H1 (cell line): ENCODE results near the gene DSCAM. TPM values are rescaled to one million over a fixed set of nuclear protein-coding genes. Genes with fewer than 3 reads are reported as not detected.

ENCODE experiments used
- CTCF ChIA-PET: fragments of 300-600 bp; sonication (Branson Sonifier 250); formaldehyde crosslinking; loops from one replicate; lab custom pipeline; 2021; ENCODE audit not compliant: partially characterized antibody; lab: Charles Lee
- POLR2A ChIA-PET: fragments of 300-600 bp; sonication (Branson Sonifier 250); formaldehyde crosslinking; loops from one replicate; lab custom pipeline; 2021; ENCODE audit warnings: inconsistent platforms; ENCODE audit not compliant: partially characterized antibody; lab: Charles Lee
- DNase-seq, 2 experiments: peaks; one replicate each; pipeline versions ENCODE4 v3.0.0 to v3.0.0-alpha.2; 2010 to 2022; ENCODE audit warnings: low spot score in 2 of 2, low read depth in 1 of 2, mixed read lengths in 1 of 2
- FAIRE-seq: peaks from 2 replicates; lab custom pipeline; 2011; peaks lifted over from hg19 to GRCh38; lab: Jason Lieb, UNC
- H2AFZ ChIP-seq: 2 replicates; pipeline ENCODE4 v1.8.1; 2012; ENCODE audit warnings: low read length, inconsistent platforms
- H2AK5ac ChIP-seq: 2 replicates; pipeline ENCODE4 v1.6.1; 2013; ENCODE audit warnings: low read depth, low read length
- H2BK120ac ChIP-seq: replicated peaks from 2 replicates; pipeline ENCODE3; 2013; ENCODE audit warnings: low read depth, low read length, inconsistent platforms
- H2BK12ac ChIP-seq: 2 replicates; pipeline ENCODE4 v1.6.1; 2013; ENCODE audit warnings: low read depth, low read length
- H2BK15ac ChIP-seq: 2 replicates; pipeline ENCODE4 v1.6.1; 2013; ENCODE audit warnings: low read length
- H2BK20ac ChIP-seq: 2 replicates; pipeline ENCODE4 v1.6.1; 2013; ENCODE audit warnings: low read length
- H2BK5ac ChIP-seq: 2 replicates; pipeline ENCODE4 v1.6.1; 2013; ENCODE audit warnings: low read depth, low read length
- H3K14ac ChIP-seq: 2 replicates; pipeline ENCODE4 v1.6.1; 2013; ENCODE audit warnings: inconsistent platforms; ENCODE audit not compliant: insufficient read length
- H3K18ac ChIP-seq: 2 replicates; pipeline ENCODE4 v1.6.1; 2013; ENCODE audit warnings: low read length; ENCODE audit errors: extremely low read depth
- H3K23ac ChIP-seq: 2 replicates; pipeline ENCODE4 v1.6.1; 2013; ENCODE audit warnings: inconsistent platforms; ENCODE audit not compliant: insufficient read length
- H3K23me2 ChIP-seq: 2 replicates; pipeline ENCODE4 v1.6.1; 2013; ENCODE audit warnings: low read depth, low read length
- H3K27ac ChIP-seq: 2 replicates; pipeline ENCODE4 v1.6.1; 2011; ENCODE audit warnings: low read depth, low read length, inconsistent platforms
- H3K27me3 ChIP-seq, 4 experiments: replicated peaks in 1 of 4; 1 replicate in 1 of 4; 2 replicates in 3 of 4; pipeline versions ENCODE4 v1.6.1 to v1.8.1; 2011 to 2013; ENCODE audit warnings: low read length in 3 of 4, mild to moderate bottlenecking in 3 of 4, inconsistent platforms in 2 of 4, mixed read lengths in 2 of 4, moderate library complexity in 1 of 4; ENCODE audit not compliant: control insufficient read depth in 3 of 4, insufficient read depth in 3 of 4; ENCODE audit errors: extremely low read depth in 1 of 4
- H3K36me3 ChIP-seq, 4 experiments: 2 replicates each; pipeline versions ENCODE4 v1.6.1 to v1.8.1; 2011 to 2013; ENCODE audit warnings: mild to moderate bottlenecking in 4 of 4, low read length in 3 of 4, moderate library complexity in 2 of 4, control low read depth in 1 of 4, inconsistent platforms in 1 of 4; ENCODE audit not compliant: insufficient read depth in 4 of 4, control insufficient read depth in 2 of 4
- H3K4ac ChIP-seq: replicated peaks from 2 replicates; pipeline ENCODE3; 2013; ENCODE audit warnings: low read length, low read depth, mixed read lengths, inconsistent platforms; ENCODE audit not compliant: insufficient read length
- H3K4me1 ChIP-seq, 4 experiments: replicated peaks in 1 of 4; 1 replicate in 1 of 4; 2 replicates in 3 of 4; pipeline versions ENCODE4 v1.6.1 to v1.8.1; 2011 to 2013; ENCODE audit warnings: low read length in 3 of 4, inconsistent platforms in 2 of 4, mixed read lengths in 1 of 4; ENCODE audit not compliant: insufficient read depth in 4 of 4, control insufficient read depth in 3 of 4
- H3K4me2 ChIP-seq, 2 experiments: 2 replicates each; pipeline versions ENCODE4 v1.6.1 to v1.8.1; 2011 to 2013; ENCODE audit warnings: low read depth in 2 of 2, low read length in 2 of 2, control low read depth in 1 of 2, inconsistent platforms in 1 of 2, mild to moderate bottlenecking in 1 of 2; ENCODE audit not compliant: insufficient read depth in 1 of 2
- H3K4me3 ChIP-seq, 4 experiments: fragments of 200-600, 300-600 bp in 1 of 4; sonication (generic), shearing (Covaris generic), sonication (Bioruptor Twin) in 1 of 4; 2 replicates each; pipeline versions ENCODE4 v1.5.1 to v1.8.1; 2011 to 2016; ENCODE audit warnings: low read length in 4 of 4, low read depth in 3 of 4, control low read depth in 2 of 4, inconsistent platforms in 2 of 4, mild to moderate bottlenecking in 2 of 4, mixed read lengths in 1 of 4, moderate library complexity in 1 of 4; ENCODE audit not compliant: insufficient read depth in 2 of 4; ENCODE audit errors: extremely low read depth in 1 of 4
- H3K56ac ChIP-seq: replicated peaks from 2 replicates; pipeline ENCODE3; 2013; ENCODE audit warnings: low read depth, mild to moderate bottlenecking, mixed read lengths, low read length, inconsistent platforms; ENCODE audit not compliant: insufficient read length
- H3K79me1 ChIP-seq: 2 replicates; pipeline ENCODE4 v1.6.1; 2013; ENCODE audit warnings: low read depth, low read length, control low read depth
- H3K79me2 ChIP-seq, 2 experiments: 2 replicates each; pipeline versions ENCODE4 v1.6.1 to v1.8.1; 2012 to 2013; ENCODE audit warnings: low read length in 2 of 2, mild to moderate bottlenecking in 2 of 2, inconsistent platforms in 1 of 2; ENCODE audit not compliant: insufficient read depth in 2 of 2, control insufficient read depth in 1 of 2
- H3K9ac ChIP-seq, 4 experiments: replicated peaks in 1 of 4; 1 replicate in 1 of 4; 2 replicates in 3 of 4; pipeline versions ENCODE4 v1.6.1 to v1.8.1; 2011 to 2013; ENCODE audit warnings: low read depth in 3 of 4, low read length in 3 of 4, control low read depth in 2 of 4, mild to moderate bottlenecking in 2 of 4, moderate library complexity in 2 of 4, inconsistent platforms in 1 of 4; ENCODE audit errors: extremely low read depth in 1 of 4
- H3K9me3 ChIP-seq, 2 experiments: 2 replicates each; pipeline versions ENCODE4 v1.6.1 to v1.8.1; 2012 to 2013; ENCODE audit warnings: mild to moderate bottlenecking in 2 of 2, moderate library complexity in 2 of 2, control low read depth in 1 of 2, inconsistent platforms in 1 of 2, low read depth in 1 of 2, low read length in 1 of 2, mixed read lengths in 1 of 2; ENCODE audit not compliant: insufficient read depth in 2 of 2
- H4K20me1 ChIP-seq, 2 experiments: replicated peaks in 1 of 2; 2 replicates each; pipeline versions ENCODE3 to v1.8.1; 2011 to 2013; ENCODE audit warnings: inconsistent platforms in 2 of 2, low read length in 2 of 2, mild to moderate bottlenecking in 1 of 2; ENCODE audit not compliant: insufficient read depth in 2 of 2, control insufficient read depth in 1 of 2
- H4K5ac ChIP-seq: 2 replicates; pipeline ENCODE4 v1.6.1; 2013; ENCODE audit warnings: low read length, low read depth, mixed read lengths, inconsistent platforms; ENCODE audit not compliant: insufficient read length
- H4K8ac ChIP-seq: 2 replicates; pipeline ENCODE4 v1.8.0; 2013; ENCODE audit warnings: mild to moderate bottlenecking, moderate library complexity, low read length, inconsistent platforms; ENCODE audit not compliant: insufficient read depth; ENCODE audit errors: extremely low read depth
- H4K91ac ChIP-seq: replicated peaks from 2 replicates; pipeline ENCODE3; 2013; ENCODE audit warnings: low read length, mixed read lengths, inconsistent platforms; ENCODE audit not compliant: insufficient read length
- BRCA1 ChIP-seq: IDR thresholded peaks from 2 replicates; pipeline ENCODE4 v1.6.1; 2012; ENCODE audit warnings: low read depth, low read length, improper control_type of control experiment
- HDAC6 ChIP-seq: IDR thresholded peaks from one replicate; pipeline ENCODE4 v1.7.1; 2012; ENCODE audit warnings: low read depth, mild to moderate bottlenecking, inconsistent platforms, low read length, moderate library complexity
- KDM1A ChIP-seq: fragments of 200-600, 300-600 bp; sonication (generic); IDR thresholded peaks from 2 replicates; pipeline ENCODE4 v1.7.1; 2016; ENCODE audit warnings: mild to moderate bottlenecking, low read length, borderline replicate concordance
- KDM4A ChIP-seq: IDR thresholded peaks from one replicate; pipeline ENCODE4 v1.7.1; 2012; ENCODE audit warnings: low read depth, mild to moderate bottlenecking, moderate library complexity, low read length, inconsistent platforms; ENCODE audit not compliant: severe bottlenecking
- NANOG ChIP-seq: IDR thresholded peaks from 2 replicates; pipeline ENCODE4 v1.6.1; 2011; ENCODE audit warnings: low read length, low read depth, mild to moderate bottlenecking, inconsistent platforms; ENCODE audit not compliant: insufficient read depth, poor library complexity, severe bottlenecking
- NRF1 ChIP-seq: IDR thresholded peaks from 2 replicates; pipeline ENCODE4 v1.6.1; 2011; ENCODE audit warnings: mild to moderate bottlenecking, low read depth, low read length, improper control_type of control experiment
- SIN3A ChIP-seq, 2 experiments: IDR thresholded peaks in 1 of 2; conservative IDR thresholded peaks in 1 of 2; 2 replicates each; pipeline ENCODE4 v1.6.1; 2011 to 2012; ENCODE audit warnings: low read length in 2 of 2, improper control_type of control experiment in 1 of 2, low read depth in 1 of 2, mild to moderate bottlenecking in 1 of 2
- SP2 ChIP-seq: IDR thresholded peaks from 2 replicates; pipeline ENCODE4 v1.6.1; 2012; ENCODE audit warnings: mild to moderate bottlenecking, low read length, inconsistent platforms
- SP4 ChIP-seq: IDR thresholded peaks from 2 replicates; pipeline ENCODE4 v1.6.1; 2012; ENCODE audit warnings: low read length, inconsistent platforms
- SUZ12 ChIP-seq: fragments of 200-600 bp; sonication (generic); IDR thresholded peaks from 2 replicates; pipeline ENCODE4 v1.6.1; 2012; ENCODE audit warnings: mild to moderate bottlenecking, inconsistent platforms, low read length, moderate library complexity, mixed read lengths
- TCF12 ChIP-seq: IDR thresholded peaks from 2 replicates; pipeline ENCODE4 v1.6.1; 2011; ENCODE audit warnings: low read depth, mild to moderate bottlenecking, low read length
- TEAD4 ChIP-seq: IDR thresholded peaks from 2 replicates; pipeline ENCODE4 v1.6.1; 2012; ENCODE audit warnings: low read depth, low read length, inconsistent platforms, mixed read lengths
- WGBS, 2 experiments: shearing (Covaris generic) in 1 of 2; methylation state at CpG; one replicate each; pipeline versions ENCODE4 v1.1.6 to v1.1.7; 2013 to 2015; ENCODE audit warnings: low lambda C conversion rate in 2 of 2, mixed read lengths in 2 of 2, inconsistent platforms in 1 of 2, low coverage in 1 of 2, missing lambda C conversion rate in 1 of 2; ENCODE audit not compliant: insufficient replicate concordance in 2 of 2, insufficient coverage in 1 of 2, insufficient read length in 1 of 2; ENCODE audit errors: extremely low coverage in 1 of 2, missing lambda C conversion rate in 1 of 2; 5-methylcytosine and 5-hydroxymethylcytosine counted together
- polyA plus RNA-seq, 7 experiments: library from polyadenylated mRNA; depleted of rRNA in 3 of 7; stranded (reverse) in 5 of 7; unstranded in 2 of 7; fragments of >200 nt in 5 of 7; fragments of 200-250 nt in 2 of 7; gene quantifications; 1 replicate in 5 of 7; 2 replicates in 1 of 7; 4 replicates in 1 of 7; pipeline versions ENCODE4 v1.2.1 to v1.2.3, GENCODE V29; 2011 to 2013; ENCODE audit warnings: missing spikeins in 2 of 7, mixed read lengths in 2 of 7
- total RNA-seq: library from RNA; stranded (reverse); fragmentation: NEBNext Ultra II Directional; extraction: Animal tissue kit (Norgen Biotek cat#: 25700); gene quantifications from 2 replicates; pipeline ENCODE4 v1.2.1, GENCODE V29; 2021
- TF ChIP-seq, protein P1 (sequence below): IDR thresholded peaks from 2 replicates; pipeline ENCODE4 v1.6.1; 2012; ENCODE audit warnings: low read length, inconsistent platforms

DSCAM gene
- total and polyA plus RNA-seq, 2 of the 8 experiments (the other 6 are each of a cell fraction or from before 2014, with no cell fraction given), result 0.02 to 0.15 TPM

DNA sequence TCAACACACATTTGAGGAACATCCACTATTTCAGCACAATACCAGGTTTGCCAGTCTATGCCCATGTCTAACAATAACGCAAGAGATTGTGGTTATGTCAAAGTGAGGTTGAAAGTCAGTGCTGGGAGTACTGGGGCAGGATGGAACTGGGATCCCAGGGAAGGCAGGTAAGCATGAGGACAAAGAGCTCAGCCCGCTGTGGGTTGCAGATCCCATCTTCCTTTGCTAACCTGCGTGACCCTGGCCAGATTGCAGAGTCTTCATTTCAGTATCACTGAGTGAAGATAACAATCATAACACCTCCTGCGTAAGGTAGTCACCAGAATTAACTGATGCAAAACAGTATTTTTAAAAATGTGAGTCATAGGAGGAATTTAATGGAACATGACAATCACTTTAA is 729.7 kb downstream of the DSCAM start:
- Histone ChIP-seq H3K79me1 (no peaks in the 10 kb centered on the region), H3K27ac (no peak overlapping the region)
- 85% methylated on average over 4 of the region's 4 CpGs; no CpG with 5 or more reads in 1 of the 2 experiments for WGBS, 2 experiments
- no peak for TF ChIP-seq SIN3A (conservative IDR thresholded peaks at IDR 0.05 in 1 of 2, IDR thresholded peaks at IDR 0.05 in 1 of 2; ENCODE audit: low read depth in 1 of 2, low read length in 2 of 2)
- TF ChIP-seq TEAD4, result no peak
- TF ChIP-seq SP2, result no peak
- TF ChIP-seq HDAC6, result no peak
- TF ChIP-seq, protein P1, sequence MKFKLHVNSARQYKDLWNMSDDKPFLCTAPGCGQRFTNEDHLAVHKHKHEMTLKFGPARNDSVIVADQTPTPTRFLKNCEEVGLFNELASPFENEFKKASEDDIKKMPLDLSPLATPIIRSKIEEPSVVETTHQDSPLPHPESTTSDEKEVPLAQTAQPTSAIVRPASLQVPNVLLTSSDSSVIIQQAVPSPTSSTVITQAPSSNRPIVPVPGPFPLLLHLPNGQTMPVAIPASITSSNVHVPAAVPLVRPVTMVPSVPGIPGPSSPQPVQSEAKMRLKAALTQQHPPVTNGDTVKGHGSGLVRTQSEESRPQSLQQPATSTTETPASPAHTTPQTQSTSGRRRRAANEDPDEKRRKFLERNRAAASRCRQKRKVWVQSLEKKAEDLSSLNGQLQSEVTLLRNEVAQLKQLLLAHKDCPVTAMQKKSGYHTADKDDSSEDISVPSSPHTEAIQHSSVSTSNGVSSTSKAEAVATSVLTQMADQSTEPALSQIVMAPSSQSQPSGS, result no peak
- no peak for TF ChIP-seq KDM1A
- TF ChIP-seq KDM4A, result no peak
- no peak for TF ChIP-seq TCF12
- no peak for TF ChIP-seq BRCA1
- TF ChIP-seq SP4, result no peak
- TF ChIP-seq NANOG, result no peak
- no peak for TF ChIP-seq NRF1
- TF ChIP-seq SUZ12, result no peak

More for the DNA sequence above, 729.7 kb downstream of the DSCAM start:
- Histone ChIP-seq H2BK12ac (no peak overlapping the region), H3K23ac (no peak overlapping the region), H4K20me1 (no peaks in the 10 kb centered on the region), H3K56ac (no peak overlapping the region), H3K14ac (no peak overlapping the region), H3K4me1 (no peaks in the 10 kb centered on the region), H2AK5ac (no peak overlapping the region), H3K27me3 (no peaks in the 10 kb centered on the region), H3K4me2 (no peak overlapping the region), H2AFZ (no peak overlapping the region), H3K4me3 (no peak overlapping the region), H2BK5ac (no peak overlapping the region), H2BK20ac (no peak overlapping the region), H2BK120ac (no peak overlapping the region), H3K79me2 (no peaks in the 10 kb centered on the region), H4K91ac (no peak overlapping the region), H3K18ac (no peak overlapping the region), H2BK15ac (no peak overlapping the region), H4K5ac (no peak overlapping the region), H3K23me2 (no peaks in the 10 kb centered on the region; the same call in 1 of the 2 replicates), H3K9ac (no peak overlapping the region), H3K9me3 (no peaks in the 10 kb centered on the region), H3K36me3 (no peaks in the 10 kb centered on the region), H3K4ac (no peak overlapping the region), H4K8ac (no peak overlapping the region)
- DNase-seq (no peak), FAIRE-seq (no peak)
- POLR2A ChIA-PET, result no interaction called here
- CTCF ChIA-PET, result interaction anchor here (0.7 to 9.0 kb wide), 3 partner anchors 154 to 249 kb away, joined by 3 to 116 read pairs (median 3); partner anchors contain the start of gene PCP4
